ENCODE data around the gene BDKRB2. TPM values are rescaled to one million over a fixed set of nuclear protein-coding genes. Genes with fewer than 3 reads are reported as not detected.

Gene BDKRB2
- total RNA-seq, 1 experiment from 2014 or later = 0.28 TPM

GRCh38 chr14:96271421-96271762 is 66.8 kb downstream of the BDKRB2 start:
- Histone ChIP-seq H3K36me3 (ENCODE audit: low read depth) (no peaks in the 10 kb centered on the region), H3K4me2 (0 out of 2 replicates have a peak overlapping the region, but pooled peaks have one; percentile 16), H3K4me3 (no peak overlapping the region), H3K27ac (peak overlapping the region; percentile 32; the same call in 1 of the 2 replicates), H3K9me3 (ENCODE audit: insufficient read depth, low read depth) (no peaks in the 10 kb centered on the region; the same call in none of the 2 replicates), H3K9me2 (ENCODE audit: insufficient read depth) (no peaks in the 10 kb centered on the region), H3K27me3 (ENCODE audit: insufficient read depth, low read depth) (no peaks in the 10 kb centered on the region), H3F3A (ENCODE audit: insufficient read depth, low read depth) (peaks cover 33% of the 10 kb centered on the region), H3K79me2 (ENCODE audit: low read depth) (no peaks in the 10 kb centered on the region), H3K4me1 (replicated peaks; ENCODE audit: insufficient read depth) (peaks cover 51% of the 10 kb centered on the region), H4K20me1 (ENCODE audit: insufficient read depth) (no peaks in the 10 kb centered on the region), H2AFZ (no peak overlapping the region)
- TF ChIP-seq, protein P1, sequence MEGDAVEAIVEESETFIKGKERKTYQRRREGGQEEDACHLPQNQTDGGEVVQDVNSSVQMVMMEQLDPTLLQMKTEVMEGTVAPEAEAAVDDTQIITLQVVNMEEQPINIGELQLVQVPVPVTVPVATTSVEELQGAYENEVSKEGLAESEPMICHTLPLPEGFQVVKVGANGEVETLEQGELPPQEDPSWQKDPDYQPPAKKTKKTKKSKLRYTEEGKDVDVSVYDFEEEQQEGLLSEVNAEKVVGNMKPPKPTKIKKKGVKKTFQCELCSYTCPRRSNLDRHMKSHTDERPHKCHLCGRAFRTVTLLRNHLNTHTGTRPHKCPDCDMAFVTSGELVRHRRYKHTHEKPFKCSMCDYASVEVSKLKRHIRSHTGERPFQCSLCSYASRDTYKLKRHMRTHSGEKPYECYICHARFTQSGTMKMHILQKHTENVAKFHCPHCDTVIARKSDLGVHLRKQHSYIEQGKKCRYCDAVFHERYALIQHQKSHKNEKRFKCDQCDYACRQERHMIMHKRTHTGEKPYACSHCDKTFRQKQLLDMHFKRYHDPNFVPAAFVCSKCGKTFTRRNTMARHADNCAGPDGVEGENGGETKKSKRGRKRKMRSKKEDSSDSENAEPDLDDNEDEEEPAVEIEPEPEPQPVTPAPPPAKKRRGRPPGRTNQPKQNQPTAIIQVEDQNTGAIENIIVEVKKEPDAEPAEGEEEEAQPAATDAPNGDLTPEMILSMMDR (conservative IDR thresholded peaks at IDR 0.05) = no peak
- TF ChIP-seq EZH2 (IDR thresholded peaks at IDR 0.05; ENCODE audit: low read depth) = no peak
- intact Hi-C loops (cut with micrococcal nuclease; ENCODE audit: unreplicated experiment) = no loop called here
- CTCF ChIA-PET = no interaction called here
- POLR2A ChIA-PET (ENCODE audit: unreplicated experiment) = no interaction called here
- BruUV-seq (replicated peaks) = no TSS peak
- peak in 1 of 2 experiments; percentile 70 for DNase-seq

DNA sequence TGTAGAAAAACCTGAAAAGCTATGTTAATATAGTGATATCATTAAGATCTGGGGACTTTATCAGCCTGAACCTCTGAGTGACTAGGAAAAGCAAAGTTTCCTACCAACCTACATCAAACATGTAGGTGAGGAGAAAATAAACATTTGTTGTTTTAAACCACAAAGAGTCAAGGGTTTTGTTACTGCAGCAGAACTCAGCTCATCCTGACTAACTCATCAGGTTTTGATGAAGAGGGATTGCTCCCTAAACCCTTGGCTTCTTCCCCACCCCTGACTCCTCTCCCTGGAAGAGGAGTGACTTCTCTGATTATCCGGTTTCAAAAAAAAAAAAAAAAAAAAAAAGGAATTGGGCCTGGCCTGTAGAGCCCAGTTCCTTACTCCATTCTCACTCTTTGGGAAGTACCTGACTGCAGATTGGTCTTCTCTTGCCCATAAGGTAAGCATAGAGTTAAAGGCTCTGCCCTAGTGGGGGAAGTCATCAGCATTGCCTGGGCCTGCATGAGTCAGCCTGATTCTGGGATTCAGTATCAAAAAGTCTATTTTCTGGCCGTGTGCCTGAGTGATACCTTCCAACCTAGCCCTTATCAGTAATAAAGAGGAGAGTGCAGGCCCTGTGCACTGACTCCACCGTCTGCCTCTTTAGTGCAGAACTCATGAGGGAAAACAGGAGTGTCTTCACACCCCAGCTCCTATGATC is 68.3 kb downstream of the BDKRB2 start:
- intact Hi-C loops (cut with micrococcal nuclease; ENCODE audit: unreplicated experiment) = no loop called here
- ChIA-PET CTCF (no interaction called here), POLR2A (ENCODE audit: unreplicated experiment) (no interaction called here)
- Histone ChIP-seq H3K27me3 (ENCODE audit: insufficient read depth, low read depth) (no peaks in the 10 kb centered on the region), H3K27ac (no peak overlapping the region), H3F3A (ENCODE audit: insufficient read depth, low read depth) (peaks cover 33% of the 10 kb centered on the region), H3K79me2 (ENCODE audit: low read depth) (no peaks in the 10 kb centered on the region), H3K4me1 (replicated peaks; ENCODE audit: insufficient read depth) (peaks cover 40% of the 10 kb centered on the region), H3K4me2 (no peak overlapping the region), H3K9me2 (ENCODE audit: insufficient read depth) (no peaks in the 10 kb centered on the region), H4K20me1 (ENCODE audit: insufficient read depth) (no peaks in the 10 kb centered on the region), H3K9me3 (ENCODE audit: insufficient read depth, low read depth) (no peaks in the 10 kb centered on the region; the same call in none of the 2 replicates), H3K4me3 (no peak overlapping the region), H2AFZ (no peak overlapping the region), H3K36me3 (ENCODE audit: low read depth) (no peaks in the 10 kb centered on the region)
- DNase-seq = no peak
- TF ChIP-seq EZH2 (IDR thresholded peaks at IDR 0.05; ENCODE audit: low read depth) = no peak
- TF ChIP-seq, protein P1 (conservative IDR thresholded peaks at IDR 0.05) = no peak
- no TSS peak for BruUV-seq (replicated peaks)

DNA sequence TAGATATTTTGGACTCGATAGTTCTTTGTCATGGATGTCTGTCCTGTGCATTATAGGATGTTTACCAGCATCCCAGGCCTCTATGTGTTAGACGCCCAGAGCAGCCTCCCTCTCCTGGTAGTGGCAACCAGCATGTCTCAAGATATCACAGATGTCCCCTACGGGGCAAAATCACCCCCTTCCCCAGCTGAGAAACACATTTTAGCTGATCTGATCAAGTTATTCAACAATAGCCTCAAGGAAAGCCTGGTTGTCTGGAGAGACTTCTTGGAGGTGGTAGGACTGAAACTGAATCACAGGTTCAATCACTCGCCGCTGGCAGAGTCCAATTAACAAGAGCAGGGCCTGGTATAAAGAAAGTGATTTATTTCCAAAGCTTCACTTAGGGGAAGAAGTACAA is 69.0 kb downstream of the BDKRB2 start:
- Histone ChIP-seq H3K27me3 (ENCODE audit: insufficient read depth, low read depth) (no peaks in the 10 kb centered on the region), H3K27ac (no peak overlapping the region), H3K36me3 (ENCODE audit: low read depth) (no peaks in the 10 kb centered on the region), H3K9me3 (ENCODE audit: insufficient read depth, low read depth) (no peaks in the 10 kb centered on the region; the same call in none of the 2 replicates), H3F3A (ENCODE audit: insufficient read depth, low read depth) (peaks cover 28% of the 10 kb centered on the region), H4K20me1 (ENCODE audit: insufficient read depth) (no peaks in the 10 kb centered on the region), H3K4me2 (no peak overlapping the region), H3K9me2 (ENCODE audit: insufficient read depth) (no peaks in the 10 kb centered on the region), H3K4me1 (replicated peaks; ENCODE audit: insufficient read depth) (peaks cover 33% of the 10 kb centered on the region), H3K79me2 (ENCODE audit: low read depth) (no peaks in the 10 kb centered on the region), H3K4me3 (no peak overlapping the region), H2AFZ (no peak overlapping the region)
- no peak for TF ChIP-seq EZH2 (IDR thresholded peaks at IDR 0.05; ENCODE audit: low read depth)
- TF ChIP-seq, protein P1 (conservative IDR thresholded peaks at IDR 0.05) = no peak
- CTCF ChIA-PET = no interaction called here
- BruUV-seq (replicated peaks) = no TSS peak
- no peak for DNase-seq
- intact Hi-C loops (cut with micrococcal nuclease; ENCODE audit: unreplicated experiment) = no loop called here
- POLR2A ChIA-PET (ENCODE audit: unreplicated experiment) = no interaction called here

Measured in PC-9 (cell line).